Measurements from ENCODE around the gene IL17F. TPM values are rescaled to one million over a fixed set of nuclear protein-coding genes. Genes with fewer than 3 reads are reported as not detected.

Gene IL17F
- total RNA-seq, result 1 to 10 TPM in 1 of 4 donors, not detected in 3; 1.4 TPM

- TF ChIP-seq POLR2A (IDR thresholded peaks at IDR 0.05) (no peak), CTCF (IDR thresholded peaks at IDR 0.05) (no peak)
- H3K4me1 ChIP-seq, result no peaks in the 10 kb centered on the region
- H3K36me3 ChIP-seq, result no peaks in the 10 kb centered on the region
- H3K9me3 ChIP-seq, result no peaks in the 10 kb centered on the region
- H3K4me3 ChIP-seq, result no peak within 1 kb of the TSS
- intact Hi-C loops (cut with DNase I), result no loop called here
- H3K27me3 ChIP-seq, result no peaks in the 10 kb centered on the region
- 75 to 86% methylated on average over 5 of the region's 5 CpGs for WGBS, 2 donors
- no peak for DNase-seq
- H3K27ac ChIP-seq, result no peak within 1 kb of the TSS
These were observed at the start of gene IL17F for GRCh38 chr6:52244400-52244799. TSS of gene IL17F (minus strand) at chr6:52244500. CDS start at chr6:52244429, 71 bp downstream.

- Histone ChIP-seq H3K27ac (no peak overlapping the region), H3K4me1 (no peaks in the 10 kb centered on the region), H3K27me3 (no peaks in the 10 kb centered on the region), H3K9me3 (no peaks in the 10 kb centered on the region), H3K36me3 (no peaks in the 10 kb centered on the region), H3K4me3 (no peak overlapping the region)
- TF ChIP-seq POLR2A (IDR thresholded peaks at IDR 0.05) (no peak), CTCF (IDR thresholded peaks at IDR 0.05) (no peak)
- intact Hi-C loops (cut with DNase I), result no loop called here
- DNase-seq, result no peak
These were observed 48.8 kb upstream of the IL17F start for GRCh38 chr6:52293067-52293466.

GRCh38 chr6:52288841-52289240 is 44.5 kb upstream of the IL17F start:
- H3K4me3 ChIP-seq, result no peak overlapping the region
- no peak for DNase-seq
- peaks cover 0 to 18% (median 2%) of the 10 kb centered on the region in 3 donors for H3K4me1 ChIP-seq
- H3K27me3 ChIP-seq, result no peaks in the 10 kb centered on the region
- WGBS, 2 donors, result 82 to 83% methylated on average over 1 to 2 of the region's 2 CpGs
- no peaks in the 10 kb centered on the region for H3K9me3 ChIP-seq
- no peaks in the 10 kb centered on the region for H3K36me3 ChIP-seq
- TF ChIP-seq CTCF (IDR thresholded peaks at IDR 0.05) (no peak), POLR2A (IDR thresholded peaks at IDR 0.05) (no peak)
- H3K27ac ChIP-seq, result no peak overlapping the region
- intact Hi-C loops (cut with DNase I), result loop anchor here (10.0 kb wide), 1 partner anchor 116 kb away; no protein-coding TSS in a partner anchor

GRCh38 chr6:52288216-52288615 is 43.9 kb upstream of the IL17F start:
- Histone ChIP-seq H3K4me3 (no peak overlapping the region), H3K9me3 (no peaks in the 10 kb centered on the region), H3K36me3 (no peaks in the 10 kb centered on the region), H3K27me3 (no peaks in the 10 kb centered on the region), H3K4me1 (peaks cover 0 to 24% (median 9%) of the 10 kb centered on the region in 3 donors), H3K27ac (no peak overlapping the region)
- no peak for TF ChIP-seq POLR2A (IDR thresholded peaks at IDR 0.05)
- 82 to 83% methylated on average over 6 to 7 of the region's 7 CpGs for WGBS, 2 donors
- no peak for DNase-seq
- intact Hi-C loops (cut with DNase I), result loop anchor here (10.0 kb wide), 1 partner anchor 117 kb away; no protein-coding TSS in a partner anchor

- intact Hi-C loops (cut with DNase I), result loop anchor here (10.0 kb wide), 1 partner anchor 118 kb away; no protein-coding TSS in a partner anchor
- H3K27ac ChIP-seq, result no peak overlapping the region
- H3K36me3 ChIP-seq, result peaks cover 0 to 8% (median 3%) of the 10 kb centered on the region in 3 donors
- no peak overlapping the region for H3K4me3 ChIP-seq
- DNase-seq, result no peak
- peaks cover 0 to 33% (median 12%) of the 10 kb centered on the region in 3 donors for H3K4me1 ChIP-seq
- H3K9me3 ChIP-seq, result no peaks in the 10 kb centered on the region
- H3K27me3 ChIP-seq, result no peaks in the 10 kb centered on the region
- TF ChIP-seq POLR2A (IDR thresholded peaks at IDR 0.05) (no peak), CTCF (IDR thresholded peaks at IDR 0.05) (peak in 5 of 6 experiments; percentile 48 to 70 (median 59))
- WGBS, 2 donors, result 11 to 20% methylated on average over 2 of the region's 2 CpGs
These were observed 42.6 kb upstream of the IL17F start for GRCh38 chr6:52286798-52287432.

All from esophagus squamous epithelium (tissue), 5 donors.